ENCODE data around the gene SH3BP4. TPM values are rescaled to one million over a fixed set of nuclear protein-coding genes. Genes with fewer than 3 reads are reported as not detected.

SH3BP4 gene
- total and polyA plus RNA-seq, 2 experiments from 2014 or later = 59.3 to 100 TPM

- Histone ChIP-seq H3K4me2 (ENCODE audit: unreplicated experiment) (no peak overlapping the region), H3K27me3 (replicated peaks; ENCODE audit: insufficient read depth) (no peaks in the 10 kb centered on the region), H3K36me3 (ENCODE audit: low read depth) (no peaks in the 10 kb centered on the region), H2AFZ (no peak overlapping the region), H3K9me2 (ENCODE audit: insufficient read depth) (no peaks in the 10 kb centered on the region), H3F3A (ENCODE audit: insufficient read depth) (peaks cover 18% of the 10 kb centered on the region), H3K27ac (no peak overlapping the region), H3K9me3 (ENCODE audit: low read depth) (peaks cover 8% of the 10 kb centered on the region), H3K4me1 (ENCODE audit: insufficient read depth) (peaks cover 19% of the 10 kb centered on the region), H4K20me1 (ENCODE audit: insufficient read depth) (no peaks in the 10 kb centered on the region), H3K79me2 (ENCODE audit: insufficient read depth) (no peaks in the 10 kb centered on the region), H3K9ac (no peak overlapping the region), H3K4me3 (no peak overlapping the region)
- WGBS, 2 experiments (ENCODE audit: low coverage in 1 of 2, low lambda C conversion rate in 2 of 2, missing lambda C conversion rate in 2 of 2) = 72 to 75% methylated on average over 14 of the region's 14 CpGs
- no peak for TF ChIP-seq EZH2 (IDR thresholded peaks at IDR 0.05; ENCODE audit: insufficient read depth, poor library complexity, severe bottlenecking)
- TF ChIP-seq EZH2phosphoT487 (IDR thresholded peaks at IDR 0.05; ENCODE audit: insufficient read depth, low read depth) = no peak
- in situ Hi-C loops (cut with MboI) = no loop called here
- DNase-seq = peak; percentile 14
Observed at GRCh38 chr2:234945339-234945873, 6.4 kb upstream of the SH3BP4 start.

- no peak overlapping the region for H3K27ac ChIP-seq
- H3F3A ChIP-seq (ENCODE audit: insufficient read depth) = peaks cover 28% of the 10 kb centered on the region
- peaks cover 29% of the 10 kb centered on the region for H3K4me1 ChIP-seq (ENCODE audit: insufficient read depth)
- WGBS, 2 experiments (ENCODE audit: low coverage in 1 of 2, low lambda C conversion rate in 2 of 2, missing lambda C conversion rate in 2 of 2) = 90 to 94% methylated on average over 3 of the region's 3 CpGs
- TF ChIP-seq EZH2phosphoT487 (IDR thresholded peaks at IDR 0.05; ENCODE audit: insufficient read depth, low read depth) (no peak), EZH2 (IDR thresholded peaks at IDR 0.05; ENCODE audit: insufficient read depth, poor library complexity, severe bottlenecking) (no peak)
- peaks cover 10% of the 10 kb centered on the region for H3K79me2 ChIP-seq (ENCODE audit: insufficient read depth)
- H3K9me2 ChIP-seq (ENCODE audit: insufficient read depth) = no peaks in the 10 kb centered on the region
- DNase-seq = no peak
- no peaks in the 10 kb centered on the region for H3K36me3 ChIP-seq (ENCODE audit: low read depth)
- H3K27me3 ChIP-seq (replicated peaks; ENCODE audit: insufficient read depth) = no peaks in the 10 kb centered on the region
- no peaks in the 10 kb centered on the region for H4K20me1 ChIP-seq (ENCODE audit: insufficient read depth)
- no peak overlapping the region for H3K4me2 ChIP-seq (ENCODE audit: unreplicated experiment)
- peaks cover 8% of the 10 kb centered on the region for H3K9me3 ChIP-seq (ENCODE audit: low read depth)
- no peak overlapping the region for H2AFZ ChIP-seq
- H3K9ac ChIP-seq = no peak overlapping the region
- H3K4me3 ChIP-seq = no peak overlapping the region
- in situ Hi-C loops (cut with MboI) = no loop called here
Observed at GRCh38 chr2:234947556-234947955, 4.3 kb upstream of the SH3BP4 start.

GRCh38 chr2:234949762-234950434, 1.9 kb upstream of the SH3BP4 start:
- Histone ChIP-seq H3F3A (ENCODE audit: insufficient read depth) (peaks cover 40% of the 10 kb centered on the region), H3K4me2 (ENCODE audit: unreplicated experiment) (peak overlapping the region; percentile 96), H3K9me3 (ENCODE audit: low read depth) (no peaks in the 10 kb centered on the region), H3K4me3 (peak overlapping the region; percentile 27; the same call in 1 of the 2 replicates), H3K9ac (peak overlapping the region; percentile 99), H3K9me2 (ENCODE audit: insufficient read depth) (no peaks in the 10 kb centered on the region), H2AFZ (no peak overlapping the region), H3K27ac (peak overlapping the region; percentile 96), H3K79me2 (ENCODE audit: insufficient read depth) (peaks cover 33% of the 10 kb centered on the region), H3K4me1 (ENCODE audit: insufficient read depth) (peaks cover 33% of the 10 kb centered on the region), H3K36me3 (ENCODE audit: low read depth) (no peaks in the 10 kb centered on the region), H3K27me3 (replicated peaks; ENCODE audit: insufficient read depth) (no peaks in the 10 kb centered on the region), H4K20me1 (ENCODE audit: insufficient read depth) (no peaks in the 10 kb centered on the region; the same call in 1 of the 2 replicates)
- TF ChIP-seq EZH2phosphoT487 (IDR thresholded peaks at IDR 0.05; ENCODE audit: insufficient read depth, low read depth) (peak; percentile 69; the same call in 1 of the 2 replicates), EZH2 (IDR thresholded peaks at IDR 0.05; ENCODE audit: insufficient read depth, poor library complexity, severe bottlenecking) (no peak)
- 23 to 26% methylated on average over 6 of the region's 6 CpGs for WGBS, 2 experiments (ENCODE audit: low coverage in 1 of 2, low lambda C conversion rate in 2 of 2, missing lambda C conversion rate in 2 of 2)
- peak; percentile 97 for DNase-seq
- in situ Hi-C loops (cut with MboI) = loop anchor here (25.0 kb wide), 1 partner anchor 388 kb away; no protein-coding TSS in a partner anchor

GRCh38 chr2:234950435-234950729, 1.4 kb upstream of the SH3BP4 start:
- in situ Hi-C loops (cut with MboI) = loop anchor here (25.0 kb wide), 1 partner anchor 388 kb away; no protein-coding TSS in a partner anchor
- H4K20me1 ChIP-seq (ENCODE audit: insufficient read depth) = no peaks in the 10 kb centered on the region; the same call in 1 of the 2 replicates
- H3K9me3 ChIP-seq (ENCODE audit: low read depth) = no peaks in the 10 kb centered on the region
- peak overlapping the region; percentile 27; the same call in 1 of the 2 replicates for H3K4me3 ChIP-seq
- DNase-seq = no peak
- H3K36me3 ChIP-seq (ENCODE audit: low read depth) = no peaks in the 10 kb centered on the region
- H3K4me1 ChIP-seq (ENCODE audit: insufficient read depth) = peaks cover 38% of the 10 kb centered on the region
- H3K79me2 ChIP-seq (ENCODE audit: insufficient read depth) = peaks cover 38% of the 10 kb centered on the region
- H3K27ac ChIP-seq = peak overlapping the region; percentile 96
- no peaks in the 10 kb centered on the region for H3K27me3 ChIP-seq (replicated peaks; ENCODE audit: insufficient read depth)
- H3F3A ChIP-seq (ENCODE audit: insufficient read depth) = peaks cover 40% of the 10 kb centered on the region
- no peaks in the 10 kb centered on the region for H3K9me2 ChIP-seq (ENCODE audit: insufficient read depth)
- peak overlapping the region; percentile 99 for H3K9ac ChIP-seq
- H2AFZ ChIP-seq = 0 out of 2 replicates have a peak overlapping the region, but pooled peaks have one; percentile 64
- TF ChIP-seq EZH2phosphoT487 (IDR thresholded peaks at IDR 0.05; ENCODE audit: insufficient read depth, low read depth) = no peak
- no peak for TF ChIP-seq EZH2 (IDR thresholded peaks at IDR 0.05; ENCODE audit: insufficient read depth, poor library complexity, severe bottlenecking)
- peak overlapping the region; percentile 96 for H3K4me2 ChIP-seq (ENCODE audit: unreplicated experiment)
- 73 to 76% methylated on average over 7 of the region's 7 CpGs for WGBS, 2 experiments (ENCODE audit: low coverage in 1 of 2, low lambda C conversion rate in 2 of 2, missing lambda C conversion rate in 2 of 2)

All from GM23248 (cell line).